Fibroblast of villous mesenchyme (primary cell): Measurements from ENCODE around the gene DIRAS1. TPM values are rescaled to one million over a fixed set of nuclear protein-coding genes. Genes with fewer than 3 reads are reported as not detected.

Experiments used
- DNase-seq: peaks from one replicate; pipeline ENCODE4 v3.0.0-alpha.2; 2010; ENCODE audit warnings: low read depth
- H3K4me3 ChIP-seq: 2 replicates; pipeline ENCODE4 v1.5.1; 2011; ENCODE audit warnings: low read depth, mild to moderate bottlenecking, low read length
- total RNA-seq: library from RNA; depleted of rRNA; stranded (reverse); fragments of >200 nt; gene quantifications from 2 replicates; pipeline ENCODE4 v1.2.3, GENCODE V29; 2012
- TF ChIP-seq, protein P1 (sequence below): IDR thresholded peaks from 2 replicates; pipeline ENCODE4 v1.5.1; 2012; ENCODE audit warnings: low read depth, mild to moderate bottlenecking, low read length; ENCODE audit not compliant: insufficient read depth

DIRAS1 gene
- total RNA-seq, 1 donor = under 0.01 TPM

DNA sequence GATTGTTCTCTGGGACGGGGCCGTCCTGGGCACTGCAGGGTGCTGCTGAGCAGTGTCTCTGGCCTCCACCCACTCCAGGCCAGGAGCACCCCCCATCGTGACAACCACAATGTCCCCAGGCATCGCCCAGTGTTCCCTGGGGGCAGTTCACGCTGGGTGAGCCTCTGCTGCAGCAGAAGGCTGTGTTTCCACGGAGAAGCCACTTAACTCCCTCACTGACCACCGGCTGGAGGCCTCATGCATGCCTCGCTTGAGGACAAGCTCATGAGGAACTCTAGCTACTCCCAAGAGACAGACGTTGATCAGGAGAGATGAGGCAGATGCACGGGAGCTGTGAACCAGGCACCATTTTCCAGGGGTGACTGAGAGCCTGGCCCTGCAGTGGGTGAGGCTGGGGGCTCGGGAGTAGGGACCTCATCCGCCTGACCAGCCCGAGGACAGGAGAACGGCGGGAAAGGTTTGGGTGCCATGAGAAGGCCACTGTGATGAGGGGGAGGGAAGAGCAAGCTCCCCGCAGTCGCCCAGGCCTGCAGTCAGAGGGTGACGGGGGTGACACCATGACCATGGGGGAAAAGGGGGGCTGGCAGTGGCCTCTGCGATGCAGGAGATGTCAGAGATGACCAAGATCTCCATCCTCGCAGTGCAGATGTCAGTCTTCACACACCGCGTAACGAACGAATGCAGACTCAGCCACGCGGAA, 13.6 kb upstream of the DIRAS1 start:
- H3K4me3 ChIP-seq = no peak overlapping the region
- TF ChIP-seq, protein P1, sequence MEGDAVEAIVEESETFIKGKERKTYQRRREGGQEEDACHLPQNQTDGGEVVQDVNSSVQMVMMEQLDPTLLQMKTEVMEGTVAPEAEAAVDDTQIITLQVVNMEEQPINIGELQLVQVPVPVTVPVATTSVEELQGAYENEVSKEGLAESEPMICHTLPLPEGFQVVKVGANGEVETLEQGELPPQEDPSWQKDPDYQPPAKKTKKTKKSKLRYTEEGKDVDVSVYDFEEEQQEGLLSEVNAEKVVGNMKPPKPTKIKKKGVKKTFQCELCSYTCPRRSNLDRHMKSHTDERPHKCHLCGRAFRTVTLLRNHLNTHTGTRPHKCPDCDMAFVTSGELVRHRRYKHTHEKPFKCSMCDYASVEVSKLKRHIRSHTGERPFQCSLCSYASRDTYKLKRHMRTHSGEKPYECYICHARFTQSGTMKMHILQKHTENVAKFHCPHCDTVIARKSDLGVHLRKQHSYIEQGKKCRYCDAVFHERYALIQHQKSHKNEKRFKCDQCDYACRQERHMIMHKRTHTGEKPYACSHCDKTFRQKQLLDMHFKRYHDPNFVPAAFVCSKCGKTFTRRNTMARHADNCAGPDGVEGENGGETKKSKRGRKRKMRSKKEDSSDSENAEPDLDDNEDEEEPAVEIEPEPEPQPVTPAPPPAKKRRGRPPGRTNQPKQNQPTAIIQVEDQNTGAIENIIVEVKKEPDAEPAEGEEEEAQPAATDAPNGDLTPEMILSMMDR = no peak
- no peak for DNase-seq

DNA sequence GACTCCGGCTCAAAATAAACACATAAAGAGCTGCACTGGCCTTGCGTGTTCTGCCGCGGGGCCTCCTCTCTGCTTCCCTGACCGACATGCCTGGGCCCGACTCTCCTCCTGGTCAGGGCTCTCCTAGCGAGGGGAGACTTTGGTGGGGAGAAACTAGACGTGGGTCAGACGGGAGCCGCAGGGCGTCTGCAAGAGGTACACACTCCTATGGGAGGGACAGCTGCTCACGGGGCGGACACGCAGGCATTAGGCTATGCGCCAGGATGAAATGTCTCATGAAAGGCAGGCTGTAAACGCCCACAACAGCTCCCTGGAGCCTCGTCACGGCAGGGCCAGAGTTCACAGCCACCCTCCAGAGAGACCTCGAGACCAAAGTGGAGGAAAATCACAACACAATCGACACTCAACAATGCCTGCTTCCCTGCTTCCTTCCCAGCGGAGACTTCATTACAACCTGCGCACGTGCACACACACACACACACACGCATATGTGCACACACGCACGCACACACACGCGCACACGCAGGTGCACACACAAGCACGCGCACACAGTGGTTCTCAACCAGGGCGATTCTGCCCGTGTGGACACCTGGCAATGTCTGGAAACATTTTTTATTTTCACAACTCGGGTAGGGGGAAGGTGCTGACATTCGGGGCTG, 12.9 kb upstream of the DIRAS1 start:
- no peak overlapping the region for H3K4me3 ChIP-seq
- DNase-seq = peak; percentile 27
- TF ChIP-seq, protein P1 = no peak

DNA sequence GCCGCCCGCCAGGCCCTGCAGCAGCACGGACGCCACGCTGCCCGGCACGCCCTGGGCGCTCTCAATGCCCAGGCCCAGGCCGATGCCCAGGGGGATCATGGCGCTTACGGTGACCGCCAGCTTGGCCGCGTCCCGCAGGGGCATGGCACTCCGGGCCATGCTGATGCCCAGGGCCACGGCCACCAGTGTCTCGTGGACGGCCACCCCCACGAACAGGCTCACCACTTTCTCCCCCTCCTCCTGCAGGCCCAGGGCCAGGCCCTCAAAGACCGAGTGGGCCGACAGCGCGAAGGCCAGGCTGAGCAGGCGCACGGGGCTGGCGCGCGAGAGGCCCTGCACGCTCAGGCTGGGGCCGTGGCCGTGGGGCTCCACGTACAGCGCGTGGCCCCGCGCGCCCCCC, 11.7 kb upstream of the DIRAS1 start:
- H3K4me3 ChIP-seq = no peak overlapping the region
- no peak for DNase-seq
- TF ChIP-seq, protein P1 = no peak

DNA sequence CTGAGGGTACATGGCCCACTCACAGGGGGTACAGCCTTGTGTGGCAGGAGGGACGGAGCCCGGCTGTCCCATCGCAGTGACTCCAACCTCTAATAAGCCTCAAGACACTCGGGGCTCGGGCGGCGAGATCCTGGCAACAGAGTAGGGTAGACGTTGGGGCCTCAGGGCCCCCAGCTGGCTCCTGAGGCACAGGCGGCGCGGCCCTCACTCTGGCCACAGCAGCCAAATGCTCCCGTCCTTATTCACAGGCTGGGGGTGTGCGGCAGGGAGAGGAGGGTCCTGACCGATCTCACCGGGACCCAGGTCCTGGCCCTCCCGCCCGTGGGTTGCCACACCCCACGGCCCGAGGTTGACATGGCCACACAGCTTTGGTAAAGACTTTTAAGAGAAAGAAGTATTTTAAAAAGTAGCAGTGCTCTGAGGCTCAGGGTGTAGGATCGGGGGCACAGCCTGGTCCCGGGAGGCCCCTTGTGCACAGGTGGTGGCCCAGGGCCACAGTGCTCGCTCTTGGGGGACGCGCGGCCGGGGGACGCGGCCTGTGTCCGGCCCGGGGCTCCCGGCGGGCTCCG, 11.1 kb upstream of the DIRAS1 start:
- DNase-seq = no peak
- no peak overlapping the region for H3K4me3 ChIP-seq
- TF ChIP-seq, protein P1 = no peak

DNA sequence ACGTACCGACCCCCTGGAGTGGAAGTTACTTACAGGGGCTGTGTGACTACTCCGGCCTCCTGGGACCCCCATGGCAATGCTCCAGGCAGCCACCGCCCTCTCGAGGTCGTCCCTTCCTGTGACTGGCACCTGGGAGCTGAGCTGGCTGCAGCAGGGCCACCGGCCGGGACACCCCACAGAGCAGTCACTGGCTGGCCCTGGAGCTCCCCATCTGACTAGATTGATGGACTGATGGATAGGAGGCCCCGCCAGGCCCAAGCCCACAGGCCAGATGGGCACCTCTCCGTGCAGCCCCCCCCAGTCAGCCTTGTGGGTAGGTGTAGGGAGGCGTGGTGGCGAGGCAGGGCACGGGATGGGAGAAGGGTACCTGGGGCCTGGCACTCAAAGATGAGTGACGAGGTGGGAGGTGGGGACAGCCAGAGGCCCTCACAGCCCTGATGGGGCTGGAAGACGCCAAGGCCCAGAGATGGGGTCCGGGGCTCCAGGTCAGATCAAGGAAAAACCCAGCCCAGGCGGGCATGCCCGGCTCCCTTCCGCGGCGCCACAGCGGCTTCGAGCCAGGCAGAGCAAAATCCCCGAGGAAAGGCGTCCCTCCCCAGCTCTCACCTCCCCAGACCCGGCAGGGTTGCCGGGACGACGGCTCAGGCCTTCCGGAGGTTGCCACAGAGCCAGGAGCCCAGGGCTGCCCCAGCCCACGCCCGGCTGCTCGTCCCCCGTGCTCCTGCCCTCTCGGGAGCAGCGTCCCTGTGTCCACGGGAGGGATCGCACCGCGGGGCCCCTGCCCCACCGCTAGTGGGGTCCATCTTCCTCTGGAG, 10.2 kb upstream of the DIRAS1 start:
- DNase-seq = no peak
- H3K4me3 ChIP-seq = no peak overlapping the region
- TF ChIP-seq, protein P1 = no peak

DNA sequence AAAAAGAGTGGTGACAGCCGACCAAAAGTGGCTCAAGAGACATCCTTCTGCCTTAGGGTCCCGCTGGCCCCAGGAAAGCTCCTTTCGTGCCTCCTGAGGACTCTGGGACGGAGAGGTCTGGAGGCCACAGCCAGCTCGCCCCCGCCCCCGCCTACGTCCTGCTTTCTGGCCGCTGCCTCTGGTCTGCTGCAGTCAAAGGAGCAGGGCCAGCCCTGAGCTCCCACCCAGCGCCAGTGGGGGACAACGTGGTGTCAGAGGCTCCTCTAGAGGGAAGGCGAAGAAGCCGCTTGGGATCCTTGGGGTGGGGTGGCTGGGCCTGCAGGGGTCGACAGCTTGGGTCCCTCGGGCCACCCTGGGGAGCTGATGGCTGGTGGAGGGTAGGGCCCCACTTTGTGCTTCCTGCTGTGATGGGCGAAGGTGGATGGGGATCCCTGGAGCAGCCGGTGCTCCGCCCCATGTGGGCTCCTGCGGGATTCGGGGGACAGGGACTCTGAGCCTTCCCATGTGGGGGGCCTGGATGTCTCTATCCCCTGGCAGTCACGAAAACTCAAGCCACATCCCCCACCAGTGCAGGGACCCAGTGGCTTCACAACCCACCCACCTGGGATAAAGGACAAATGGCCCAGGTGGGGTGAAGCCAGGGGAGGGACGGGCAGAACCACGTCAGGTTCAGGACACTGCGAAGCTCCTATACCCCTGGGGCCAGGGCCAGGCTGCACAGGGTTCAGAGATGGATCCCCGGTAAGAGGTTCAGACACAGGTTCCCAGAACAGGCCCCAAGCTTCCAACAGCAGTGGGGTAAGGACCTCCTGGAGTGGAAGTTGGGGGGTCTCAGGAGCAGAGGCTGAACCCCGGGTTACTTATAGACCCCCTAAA, 9.0 kb upstream of the DIRAS1 start:
- TF ChIP-seq, protein P1 = no peak

More for the DNA sequence above, 9.0 kb upstream of the DIRAS1 start:
- no peak overlapping the region for H3K4me3 ChIP-seq
- no peak for DNase-seq
